ENCODE results near the gene VASH1.

Gene VASH1

DNA sequence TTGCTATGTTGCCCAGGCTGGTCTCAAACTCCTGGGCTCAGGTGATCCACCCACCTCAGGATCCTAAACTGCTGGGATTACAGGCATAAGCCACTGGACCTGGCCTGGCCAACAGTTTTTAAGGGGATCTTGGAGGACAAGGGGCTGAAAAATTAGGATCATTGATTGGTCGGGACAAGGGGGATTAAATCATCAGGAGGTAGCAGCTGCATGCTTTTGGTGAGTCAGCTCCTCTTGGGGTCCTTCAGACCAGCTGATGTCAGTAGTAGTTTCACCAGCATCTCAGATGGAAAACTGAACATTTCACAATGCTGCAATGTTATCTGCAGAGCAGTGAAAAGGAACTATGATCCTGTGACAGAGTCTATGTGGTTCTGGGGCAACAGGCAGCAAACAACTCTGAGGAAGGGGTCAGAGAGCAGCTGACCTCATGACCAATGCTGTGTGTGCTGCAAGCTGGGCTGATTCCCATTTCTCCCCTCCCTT is 71.3 kb downstream of the VASH1 start:
- Histone ChIP-seq H4K20me1 (ENCODE audit: insufficient read depth, low read length) (no peaks in the 10 kb centered on the region), H3K9me2 (replicated peaks; ENCODE audit: insufficient read depth, low read length) (no peaks in the 10 kb centered on the region), H3K27me3 (replicated peaks; ENCODE audit: insufficient read depth, low read length) (no peaks in the 10 kb centered on the region), H3K79me2 (ENCODE audit: low read length) (no peaks in the 10 kb centered on the region), H3K27ac (ENCODE audit: low read length) (no peak overlapping the region), H3K4me3 (ENCODE audit: low read length) (no peak overlapping the region), H3K9me3 (replicated peaks; ENCODE audit: insufficient read depth, low read length) (no peaks in the 10 kb centered on the region), H2AFZ (ENCODE audit: low read length) (no peak overlapping the region), H3K36me3 (replicated peaks; ENCODE audit: insufficient read depth, low read length) (no peaks in the 10 kb centered on the region), H3K9ac (ENCODE audit: low read length) (no peak overlapping the region), H3K4me1 (ENCODE audit: low read length) (no peaks in the 10 kb centered on the region), H3F3A (ENCODE audit: insufficient read depth, low read length) (no peaks in the 10 kb centered on the region), H3K4me2 (ENCODE audit: low read depth, low read length) (no peak overlapping the region)
- no peak for DNase-seq
- TF ChIP-seq, protein P1, sequence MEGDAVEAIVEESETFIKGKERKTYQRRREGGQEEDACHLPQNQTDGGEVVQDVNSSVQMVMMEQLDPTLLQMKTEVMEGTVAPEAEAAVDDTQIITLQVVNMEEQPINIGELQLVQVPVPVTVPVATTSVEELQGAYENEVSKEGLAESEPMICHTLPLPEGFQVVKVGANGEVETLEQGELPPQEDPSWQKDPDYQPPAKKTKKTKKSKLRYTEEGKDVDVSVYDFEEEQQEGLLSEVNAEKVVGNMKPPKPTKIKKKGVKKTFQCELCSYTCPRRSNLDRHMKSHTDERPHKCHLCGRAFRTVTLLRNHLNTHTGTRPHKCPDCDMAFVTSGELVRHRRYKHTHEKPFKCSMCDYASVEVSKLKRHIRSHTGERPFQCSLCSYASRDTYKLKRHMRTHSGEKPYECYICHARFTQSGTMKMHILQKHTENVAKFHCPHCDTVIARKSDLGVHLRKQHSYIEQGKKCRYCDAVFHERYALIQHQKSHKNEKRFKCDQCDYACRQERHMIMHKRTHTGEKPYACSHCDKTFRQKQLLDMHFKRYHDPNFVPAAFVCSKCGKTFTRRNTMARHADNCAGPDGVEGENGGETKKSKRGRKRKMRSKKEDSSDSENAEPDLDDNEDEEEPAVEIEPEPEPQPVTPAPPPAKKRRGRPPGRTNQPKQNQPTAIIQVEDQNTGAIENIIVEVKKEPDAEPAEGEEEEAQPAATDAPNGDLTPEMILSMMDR (IDR thresholded peaks at IDR 0.05; ENCODE audit: low read length): no peak
- TF ChIP-seq EZH2phosphoT487 (IDR thresholded peaks at IDR 0.05; ENCODE audit: low read length) (no peak), EZH2 (optimal IDR thresholded peaks at IDR 0.05; ENCODE audit: low read depth, low read length) (no peak)

Data from MM.1S (cell line).